Stomach (tissue), 9 donors: ENCODE results near the gene CLDN11. TPM values are rescaled to one million over a fixed set of nuclear protein-coding genes. Genes with fewer than 3 reads are reported as not detected.

Experiments
- DNase-seq, 2 donors: peaks; one replicate each; pipeline versions ENCODE4 v3.0.0 to v3.0.0-alpha.2; 2013 to 2019
- H3K27ac ChIP-seq, 5 donors: fragments of 200-600 bp in 4 of 5; sonication (generic) in 4 of 5; one replicate each; pipeline ENCODE4 v1.5.1; 2013 to 2019; ENCODE audit warnings: mild to moderate bottlenecking in 1 of 5, moderate library complexity in 1 of 5
- H3K27me3 ChIP-seq, 3 donors: fragments of 200-600 bp; sonication (generic); one replicate each; pipeline ENCODE4 v1.5.1; 2017 to 2019; ENCODE audit warnings: mixed run types in 1 of 3
- H3K36me3 ChIP-seq, 4 donors: fragments of 200-600 bp; sonication (generic); 1 replicate in 3 of 4; 2 replicates in 1 of 4; pipeline ENCODE4 v1.5.1; 2016 to 2019
- H3K4me1 ChIP-seq, 4 donors: fragments of 200-600 bp; sonication (generic); one replicate each; pipeline ENCODE4 v1.5.1; 2016 to 2019
- H3K4me3 ChIP-seq, 4 donors: fragments of 200-600 bp; sonication (generic) in 3 of 4; one replicate each; pipeline ENCODE4 v1.5.1; 2016 to 2019; ENCODE audit warnings: mild to moderate bottlenecking in 1 of 4
- H3K9me3 ChIP-seq, 4 donors: fragments of 200-600 bp; sonication (generic); one replicate each; pipeline ENCODE4 v1.5.1; 2016 to 2019
- EP300 ChIP-seq: sonication (generic); formaldehyde crosslinking; IDR thresholded peaks from one replicate; pipeline ENCODE4 v1.6.1; 2017; ENCODE audit warnings: antibody characterized with exemption
- POLR2A ChIP-seq, 4 donors: fragments of 450-650 bp; IDR thresholded peaks; one replicate each; pipeline ENCODE4 v1.6.1; 2016; ENCODE audit warnings: antibody characterized with exemption in 4 of 4, control low read depth in 2 of 4, mild to moderate bottlenecking in 1 of 4, moderate library complexity in 1 of 4
- POLR2AphosphoS5 ChIP-seq, 3 donors: sonication (generic); formaldehyde crosslinking; IDR thresholded peaks; one replicate each; pipeline ENCODE4 v1.6.1; 2016; ENCODE audit warnings: antibody characterized with exemption in 3 of 3
- WGBS, 5 donors: extraction: QIAGEN DNeasy Blood & Tissue Kit in 3 of 5; methylation state at CpG; one replicate each; pipeline versions ENCODE4 v1.1.5 to v1.1.7; 2013 to 2018; 5-methylcytosine and 5-hydroxymethylcytosine counted together
- intact Hi-C: fragments of 100-400 bp; cut with DNase I; formaldehyde crosslinking; loops from one replicate; pipeline ENCODE4 v1.15.1; 2023; ENCODE audit warnings: low total_unique reads
- polyA plus RNA-seq, 3 donors: library from polyadenylated mRNA; stranded (reverse); fragments of 200-250 nt; gene quantifications; one replicate each; pipeline ENCODE4 v1.2.3, GENCODE V29; 2013
- total RNA-seq, 5 donors: library from RNA; depleted of rRNA; stranded (reverse); fragments of >200 nt; gene quantifications; one replicate each; pipeline versions ENCODE4 v1.1.0 to v1.2.3, GENCODE V29; 2014 to 2016
- TF ChIP-seq, protein P1 (sequence below), 7 experiments: fragments of 450-650 bp in 4 of 7; fragments of 200-600 bp in 3 of 7; sonication (generic) in 3 of 7; IDR thresholded peaks; one replicate each; pipeline ENCODE4 v1.5.1; 2016 to 2019; ENCODE audit warnings: antibody characterized with exemption in 7 of 7, control low read depth in 2 of 7, mild to moderate bottlenecking in 1 of 7
- donor health status: healthy with polysubstance abuse.
- donor health status: Bipolar disorder and iron deficiency.
- donor health status: healthy.

CLDN11 gene
- total and polyA plus RNA-seq, 8 donors = 1.00 to 13.0 (median 4.3) TPM; not detected in 2

DNA sequence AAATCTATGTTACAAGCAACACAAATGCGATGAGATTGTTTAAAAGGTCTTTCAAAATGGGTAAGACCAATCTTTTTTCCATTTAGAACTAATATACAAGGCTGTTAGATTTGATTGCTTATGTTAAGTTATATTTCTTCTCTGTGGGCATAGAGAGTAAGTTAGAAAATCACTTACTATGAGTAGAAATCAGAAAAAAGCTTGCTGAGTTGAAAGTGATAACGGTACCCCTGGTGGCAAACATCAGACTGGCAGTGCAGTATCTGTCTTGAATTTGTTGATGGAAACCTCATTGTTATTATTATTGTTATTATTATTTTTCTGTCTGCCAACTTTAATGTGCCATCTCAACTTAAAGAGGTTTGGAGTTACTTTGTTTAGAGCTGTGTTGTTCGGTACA lies 12.4 kb downstream of the CLDN11 start:
- H3K27ac ChIP-seq = no peak overlapping the region
- no peaks in the 10 kb centered on the region for H3K9me3 ChIP-seq
- 93 to 94% (median 94%) methylated on average over 3 of the region's 3 CpGs for WGBS, 5 donors
- no peaks in the 10 kb centered on the region for H3K27me3 ChIP-seq
- H3K4me3 ChIP-seq = no peak overlapping the region
- TF ChIP-seq, protein P1, sequence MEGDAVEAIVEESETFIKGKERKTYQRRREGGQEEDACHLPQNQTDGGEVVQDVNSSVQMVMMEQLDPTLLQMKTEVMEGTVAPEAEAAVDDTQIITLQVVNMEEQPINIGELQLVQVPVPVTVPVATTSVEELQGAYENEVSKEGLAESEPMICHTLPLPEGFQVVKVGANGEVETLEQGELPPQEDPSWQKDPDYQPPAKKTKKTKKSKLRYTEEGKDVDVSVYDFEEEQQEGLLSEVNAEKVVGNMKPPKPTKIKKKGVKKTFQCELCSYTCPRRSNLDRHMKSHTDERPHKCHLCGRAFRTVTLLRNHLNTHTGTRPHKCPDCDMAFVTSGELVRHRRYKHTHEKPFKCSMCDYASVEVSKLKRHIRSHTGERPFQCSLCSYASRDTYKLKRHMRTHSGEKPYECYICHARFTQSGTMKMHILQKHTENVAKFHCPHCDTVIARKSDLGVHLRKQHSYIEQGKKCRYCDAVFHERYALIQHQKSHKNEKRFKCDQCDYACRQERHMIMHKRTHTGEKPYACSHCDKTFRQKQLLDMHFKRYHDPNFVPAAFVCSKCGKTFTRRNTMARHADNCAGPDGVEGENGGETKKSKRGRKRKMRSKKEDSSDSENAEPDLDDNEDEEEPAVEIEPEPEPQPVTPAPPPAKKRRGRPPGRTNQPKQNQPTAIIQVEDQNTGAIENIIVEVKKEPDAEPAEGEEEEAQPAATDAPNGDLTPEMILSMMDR (IDR thresholded peaks at IDR 0.05) = no peak
- TF ChIP-seq POLR2A (IDR thresholded peaks at IDR 0.05) (no peak), EP300 (no peak), POLR2AphosphoS5 (IDR thresholded peaks at IDR 0.05) (no peak)
- intact Hi-C loops = no loop called here
- no peaks in the 10 kb centered on the region for H3K36me3 ChIP-seq
- H3K4me1 ChIP-seq = no peaks in the 10 kb centered on the region
- DNase-seq = no peak

DNA sequence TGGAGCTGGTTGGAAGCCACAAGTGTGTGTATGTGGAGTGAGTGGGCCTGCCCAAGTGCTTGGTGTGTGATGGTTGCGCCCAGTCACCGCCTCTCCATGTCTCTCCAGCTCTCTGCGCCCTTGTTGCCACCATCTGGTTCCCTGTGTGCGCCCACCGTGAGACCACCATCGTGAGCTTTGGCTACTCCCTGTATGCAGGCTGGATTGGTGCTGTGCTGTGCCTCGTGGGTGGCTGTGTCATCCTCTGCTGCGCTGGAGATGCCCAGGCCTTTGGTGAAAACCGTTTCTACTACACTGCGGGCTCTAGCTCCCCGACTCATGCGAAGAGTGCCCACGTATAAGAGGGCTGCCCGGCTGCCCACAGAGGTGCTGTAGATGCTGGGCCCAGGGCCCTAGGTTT lies 13.7 kb downstream of the CLDN11 start:
- no peaks in the 10 kb centered on the region for H3K27me3 ChIP-seq
- H3K4me3 ChIP-seq = no peak overlapping the region
- TF ChIP-seq, protein P1 (IDR thresholded peaks at IDR 0.05) = no peak
- TF ChIP-seq POLR2AphosphoS5 (IDR thresholded peaks at IDR 0.05) (no peak), EP300 (no peak), POLR2A (IDR thresholded peaks at IDR 0.05) (no peak)
- no peaks in the 10 kb centered on the region for H3K36me3 ChIP-seq
- DNase-seq = no peak
- 93 to 97% (median 94%) methylated on average over 10 to 14 of the region's 14 CpGs for WGBS, 5 donors
- H3K27ac ChIP-seq = no peak overlapping the region
- no peaks in the 10 kb centered on the region for H3K9me3 ChIP-seq
- intact Hi-C loops = no loop called here
- H3K4me1 ChIP-seq = no peaks in the 10 kb centered on the region

DNA sequence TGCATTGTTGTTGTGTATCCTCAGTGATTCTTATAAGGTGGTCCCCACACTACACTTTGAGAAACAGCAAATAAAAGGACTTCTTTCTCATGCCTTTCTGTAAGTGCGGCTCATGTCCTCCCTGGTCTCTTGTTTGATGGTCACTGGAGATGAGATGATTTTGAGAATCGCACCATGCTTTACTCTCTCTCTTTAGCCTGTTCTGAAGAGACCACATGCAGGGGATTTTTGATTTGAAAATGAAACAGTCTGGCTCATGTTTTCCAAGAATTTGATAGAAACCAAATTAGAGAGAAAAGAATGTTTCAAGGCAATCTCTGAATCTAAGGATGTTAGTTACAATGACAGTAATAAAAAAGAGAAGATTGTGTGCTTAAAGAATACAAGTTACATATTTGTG lies 18.0 kb downstream of the CLDN11 start:
- H3K4me1 ChIP-seq = no peaks in the 10 kb centered on the region
- intact Hi-C loops = no loop called here
- no peaks in the 10 kb centered on the region for H3K27me3 ChIP-seq
- no peak overlapping the region for H3K27ac ChIP-seq
- no peak overlapping the region for H3K4me3 ChIP-seq
- DNase-seq = no peak
- TF ChIP-seq, protein P1 (IDR thresholded peaks at IDR 0.05) = no peak
- no peak for TF ChIP-seq EP300
- no peak for TF ChIP-seq POLR2A (IDR thresholded peaks at IDR 0.05)
- no peaks in the 10 kb centered on the region for H3K9me3 ChIP-seq
- no peaks in the 10 kb centered on the region for H3K36me3 ChIP-seq
- 91 to 97% (median 96%) methylated on average over 2 of the region's 2 CpGs for WGBS, 5 donors

DNA sequence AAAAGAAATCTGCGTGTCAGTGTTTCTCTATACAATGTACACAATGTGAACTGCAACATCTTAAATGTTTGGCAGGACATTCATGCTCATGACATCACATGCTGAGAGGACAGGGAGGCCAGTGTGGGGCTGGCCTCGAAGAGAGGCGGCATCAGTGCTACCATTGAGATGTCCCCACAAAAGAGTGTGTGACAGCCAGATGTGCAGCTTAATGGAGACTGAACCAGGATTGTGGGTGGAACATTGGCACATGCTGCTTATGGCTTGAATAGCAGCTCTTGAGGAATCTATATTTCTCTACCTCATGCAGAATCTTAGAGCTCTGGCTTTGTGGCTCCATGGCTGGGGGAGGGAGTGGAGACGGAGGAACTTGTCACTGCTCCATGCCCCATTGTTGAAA lies 18.5 kb downstream of the CLDN11 start:
- DNase-seq = peak in 1 of 2 donors; percentile 23
- Histone ChIP-seq H3K27me3 (no peaks in the 10 kb centered on the region), H3K36me3 (no peaks in the 10 kb centered on the region), H3K27ac (no peak overlapping the region), H3K9me3 (no peaks in the 10 kb centered on the region), H3K4me1 (no peaks in the 10 kb centered on the region), H3K4me3 (no peak overlapping the region)
- no peak for TF ChIP-seq POLR2A (IDR thresholded peaks at IDR 0.05)
- TF ChIP-seq, protein P1 (IDR thresholded peaks at IDR 0.05) = no peak
- no peak for TF ChIP-seq EP300
- TF ChIP-seq POLR2AphosphoS5 (IDR thresholded peaks at IDR 0.05) = no peak
- intact Hi-C loops = no loop called here
- 74 to 84% (median 79%) methylated on average over 4 of the region's 4 CpGs for WGBS, 5 donors
